B cell (primary cell): ENCODE measurements around the gene ATG4A. TPM values are rescaled to one million over a fixed set of nuclear protein-coding genes. Genes with fewer than 3 reads are reported as not detected.

Experiments
- ATAC-seq: fragments of 200-7000 bp; cut with Tn5 transposase; one replicate; pipeline ENCODE4 v1.10.0; 2021; ENCODE audit warnings: low read depth, mild to moderate bottlenecking, moderate number of reproducible peaks, moderate library complexity
- CTCF ChIA-PET: fragments of 350-600 bp; sonication (Branson Sonifier 250); formaldehyde crosslinking; loops from one replicate; lab custom pipeline; 2021; ENCODE audit warnings: antibody characterized with exemption, inconsistent platforms; lab: Charles Lee
- POLR2A ChIA-PET: fragments of 350-600 bp; sonication (Branson Sonifier 250); formaldehyde crosslinking; loops from one replicate; lab custom pipeline; 2021; ENCODE audit warnings: antibody characterized with exemption; lab: Charles Lee
- DNase-seq: peaks from one replicate; pipeline ENCODE4 v3.0.0; 2013
- H2AFZ ChIP-seq: 2 replicates; pipeline ENCODE4 v1.6.1; 2012; ENCODE audit warnings: mild to moderate bottlenecking, low read depth, low read length; ENCODE audit not compliant: insufficient read depth, poor library complexity, severe bottlenecking
- H3K27ac ChIP-seq, 2 donors: 1 replicate in 1 of 2; 2 replicates in 1 of 2; pipeline ENCODE4 v1.5.1; 2012 to 2013; ENCODE audit warnings: low read length in 2 of 2, mild to moderate bottlenecking in 2 of 2, moderate library complexity in 1 of 2
- H3K27me3 ChIP-seq, 4 experiments: fragments of 200-600 bp in 1 of 4; sonication (generic) in 1 of 4; replicated peaks in 1 of 4; 1 replicate in 2 of 4; 2 replicates in 2 of 4; pipeline versions ENCODE4 v1.6.1 to v1.7.0; 2013 to 2016; ENCODE audit warnings: low read length in 3 of 4, mild to moderate bottlenecking in 2 of 4, mixed read lengths in 1 of 4, moderate library complexity in 1 of 4; ENCODE audit not compliant: insufficient read depth in 4 of 4, control insufficient read depth in 3 of 4; ENCODE audit errors: control extremely low read depth in 1 of 4
- H3K36me3 ChIP-seq, 2 experiments: replicated peaks in 1 of 2; 1 replicate in 1 of 2; 2 replicates in 1 of 2; pipeline versions ENCODE4 v1.6.1 to v1.7.1; 2013; ENCODE audit warnings: low read length in 1 of 2; ENCODE audit not compliant: insufficient read depth in 2 of 2, control insufficient read depth in 1 of 2; ENCODE audit errors: control extremely low read depth in 1 of 2, extremely low read depth in 1 of 2
- H3K4me1 ChIP-seq, 2 donors: fragments of 200-600 bp in 1 of 2; sonication (generic) in 1 of 2; 1 replicate in 1 of 2; 2 replicates in 1 of 2; pipeline versions ENCODE4 v1.5.1 to v1.6.1; 2013 to 2017; ENCODE audit warnings: low read length in 2 of 2; ENCODE audit not compliant: control insufficient read depth in 2 of 2, insufficient read depth in 2 of 2
- H3K4me2 ChIP-seq: replicated peaks from 2 replicates; pipeline ENCODE3; 2012; ENCODE audit warnings: mild to moderate bottlenecking, low read depth, low read length; ENCODE audit not compliant: poor library complexity, severe bottlenecking
- H3K4me3 ChIP-seq, 5 experiments: fragments of 200-600 bp in 1 of 5; sonication (generic) in 1 of 5; 1 replicate in 3 of 5; 2 replicates in 2 of 5; pipeline versions ENCODE4 v1.5.1 to v1.7.0; 2011 to 2016; ENCODE audit warnings: low read length in 4 of 5, mild to moderate bottlenecking in 4 of 5, low read depth in 2 of 5, control low read depth in 1 of 5, moderate library complexity in 1 of 5; ENCODE audit not compliant: insufficient read depth in 1 of 5; ENCODE audit errors: control extremely low read depth in 1 of 5, extremely low read depth in 1 of 5
- H3K79me2 ChIP-seq: fragments of 200-600 bp; sonication (generic); one replicate; pipeline ENCODE4 v1.6.0; 2016; ENCODE audit warnings: low read length; ENCODE audit not compliant: control insufficient read depth, insufficient read depth
- H3K9ac ChIP-seq: fragments of 200-600 bp; sonication (generic); 2 replicates; pipeline ENCODE4 v1.6.1; 2017; ENCODE audit warnings: mild to moderate bottlenecking, low read length, moderate library complexity
- H3K9me3 ChIP-seq, 3 donors: one replicate each; pipeline versions ENCODE4 v1.6.1 to v1.7.1; 2013; ENCODE audit warnings: low read length in 2 of 3; ENCODE audit not compliant: control insufficient read depth in 2 of 3, insufficient read depth in 1 of 3; ENCODE audit errors: control extremely low read depth in 1 of 3
- H4K20me1 ChIP-seq: 2 replicates; pipeline ENCODE4 v1.6.0; 2012; ENCODE audit warnings: mild to moderate bottlenecking, low read length; ENCODE audit not compliant: insufficient read depth, control insufficient read depth, poor library complexity, severe bottlenecking
- H3K27ac Mint-ChIP-seq: one replicate; pipeline ENCODE4 v1.8.0; 2021; ENCODE audit warnings: mixed read lengths
- H3K27me3 Mint-ChIP-seq: one replicate; pipeline ENCODE4 v1.8.0; 2021; ENCODE audit warnings: mixed read lengths
- H3K4me1 Mint-ChIP-seq: one replicate; pipeline ENCODE4 v1.8.0; 2021; ENCODE audit warnings: mixed read lengths
- H3K4me3 Mint-ChIP-seq: one replicate; pipeline ENCODE4 v1.8.0; 2021; ENCODE audit warnings: mixed read lengths
- H3K9me3 Mint-ChIP-seq: one replicate; pipeline ENCODE4 v1.8.0; 2022; ENCODE audit warnings: mixed read lengths; ENCODE audit not compliant: insufficient read depth
- EZH2 ChIP-seq: IDR thresholded peaks from 2 replicates; pipeline ENCODE4 v1.6.1; 2012; ENCODE audit warnings: borderline replicate concordance, low read depth, mild to moderate bottlenecking, moderate library complexity, low read length; ENCODE audit not compliant: insufficient read depth, poor library complexity, severe bottlenecking
- intact Hi-C: fragments of 100-400 bp; cut with micrococcal nuclease; formaldehyde crosslinking; loops from one replicate; pipeline ENCODE4 v1.10.0; 2022
- polyA plus RNA-seq: library from polyadenylated mRNA; depleted of rRNA; stranded (reverse); fragments of >200 nt; gene quantifications from 2 replicates; pipeline ENCODE4 v1.2.3, GENCODE V29; 2012
- total RNA-seq, 2 donors: library from RNA; stranded (reverse); fragments of 120-200 nt in 1 of 2; gene quantifications; 1 replicate in 1 of 2; 2 replicates in 1 of 2; pipeline versions ENCODE4 v1.2.3 to v1.2.4, GENCODE V29; 2013 to 2022
- TF ChIP-seq, protein P1 (sequence below): fragments of 200-600 bp; IDR thresholded peaks from one replicate; pipeline ENCODE4 v1.8.0; 2022; ENCODE audit warnings: antibody characterized with exemption, mild to moderate bottlenecking

ATG4A gene
- total and polyA plus RNA-seq, 2 donors (not counting 1 experiment from before 2014, with no cell fraction given): 6.1 to 11.4 TPM

DNA sequence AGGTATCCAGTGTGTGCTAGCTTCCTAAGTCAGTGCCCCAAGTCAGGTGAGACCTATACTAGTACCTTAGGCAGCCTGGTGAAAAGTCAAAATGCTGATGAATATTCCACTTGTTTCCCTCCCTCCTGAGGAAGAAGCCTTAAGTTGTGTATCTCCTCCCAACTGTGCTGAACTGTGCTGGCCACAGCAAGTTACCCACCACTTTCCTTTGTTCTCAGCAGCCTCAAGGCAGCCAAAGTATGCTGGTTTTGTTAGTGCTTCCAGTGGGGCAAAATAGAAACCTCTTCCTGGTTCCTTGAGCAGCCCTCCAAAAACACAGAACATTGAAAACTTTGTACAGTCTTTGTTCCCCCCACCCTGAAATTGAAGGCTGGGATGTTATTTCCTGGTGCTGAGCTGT is 13.9 kb downstream of the ATG4A start:
- no peak overlapping the region for H3K4me2 ChIP-seq
- no peaks in the 10 kb centered on the region for H3K9me3 Mint-ChIP-seq
- peaks cover 9% of the 10 kb centered on the region for H3K79me2 ChIP-seq
- no peak for ATAC-seq
- TF ChIP-seq EZH2: no peak
- TF ChIP-seq, protein P1, sequence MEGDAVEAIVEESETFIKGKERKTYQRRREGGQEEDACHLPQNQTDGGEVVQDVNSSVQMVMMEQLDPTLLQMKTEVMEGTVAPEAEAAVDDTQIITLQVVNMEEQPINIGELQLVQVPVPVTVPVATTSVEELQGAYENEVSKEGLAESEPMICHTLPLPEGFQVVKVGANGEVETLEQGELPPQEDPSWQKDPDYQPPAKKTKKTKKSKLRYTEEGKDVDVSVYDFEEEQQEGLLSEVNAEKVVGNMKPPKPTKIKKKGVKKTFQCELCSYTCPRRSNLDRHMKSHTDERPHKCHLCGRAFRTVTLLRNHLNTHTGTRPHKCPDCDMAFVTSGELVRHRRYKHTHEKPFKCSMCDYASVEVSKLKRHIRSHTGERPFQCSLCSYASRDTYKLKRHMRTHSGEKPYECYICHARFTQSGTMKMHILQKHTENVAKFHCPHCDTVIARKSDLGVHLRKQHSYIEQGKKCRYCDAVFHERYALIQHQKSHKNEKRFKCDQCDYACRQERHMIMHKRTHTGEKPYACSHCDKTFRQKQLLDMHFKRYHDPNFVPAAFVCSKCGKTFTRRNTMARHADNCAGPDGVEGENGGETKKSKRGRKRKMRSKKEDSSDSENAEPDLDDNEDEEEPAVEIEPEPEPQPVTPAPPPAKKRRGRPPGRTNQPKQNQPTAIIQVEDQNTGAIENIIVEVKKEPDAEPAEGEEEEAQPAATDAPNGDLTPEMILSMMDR: no peak
- ChIA-PET CTCF (no interaction called here), POLR2A (no interaction called here)
- H4K20me1 ChIP-seq: no peaks in the 10 kb centered on the region
- H3K4me3 ChIP-seq: no peak overlapping the region
- H3K9ac ChIP-seq: no peak overlapping the region
- no peaks in the 10 kb centered on the region for H3K27me3 Mint-ChIP-seq
- H3K4me1 ChIP-seq: no peaks in the 10 kb centered on the region
- H2AFZ ChIP-seq: no peak overlapping the region
- no peak overlapping the region for H3K27ac Mint-ChIP-seq
- peaks cover 9% of the 10 kb centered on the region for H3K4me1 Mint-ChIP-seq
- no peaks in the 10 kb centered on the region for H3K9me3 ChIP-seq
- no peaks in the 10 kb centered on the region for H3K27me3 ChIP-seq
- no peak for DNase-seq
- no peak overlapping the region for H3K4me3 Mint-ChIP-seq
- intact Hi-C loops: no loop called here
- no peaks in the 10 kb centered on the region for H3K36me3 ChIP-seq
- H3K27ac ChIP-seq: no peak overlapping the region

DNA sequence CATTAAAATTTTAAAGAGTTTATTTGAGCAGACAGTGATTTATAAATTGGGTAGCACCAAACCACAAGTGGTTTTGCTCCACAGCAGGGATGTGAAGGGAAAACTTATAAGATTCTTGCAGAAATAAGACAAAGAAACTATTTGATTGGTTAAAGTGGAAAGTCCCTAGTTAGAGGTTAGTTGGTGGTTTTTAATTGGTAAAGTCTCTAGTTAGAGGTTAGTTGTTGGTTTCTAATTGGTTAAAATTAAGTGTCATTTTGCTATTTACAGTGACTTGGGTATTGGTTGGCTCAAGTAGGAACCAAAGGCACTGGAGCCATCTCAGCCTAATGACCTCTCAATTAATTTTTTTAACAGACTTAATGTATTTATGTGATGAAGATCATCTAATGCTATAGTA is 23.0 kb downstream of the ATG4A start:
- H3K9ac ChIP-seq: no peak overlapping the region
- Mint-ChIP-seq H3K27ac (no peak overlapping the region), H3K27me3 (no peaks in the 10 kb centered on the region), H3K9me3 (no peaks in the 10 kb centered on the region), H3K4me1 (peaks cover 8% of the 10 kb centered on the region), H3K4me3 (no peak overlapping the region)
- H3K4me2 ChIP-seq: no peak overlapping the region
- intact Hi-C loops: no loop called here
- ChIA-PET CTCF (no interaction called here), POLR2A (no interaction called here)
- H3K27ac ChIP-seq: no peak overlapping the region
- no peaks in the 10 kb centered on the region for H3K4me1 ChIP-seq
- H2AFZ ChIP-seq: no peak overlapping the region
- no peaks in the 10 kb centered on the region for H3K36me3 ChIP-seq
- no peak for TF ChIP-seq EZH2
- TF ChIP-seq, protein P1: no peak
- no peaks in the 10 kb centered on the region for H3K9me3 ChIP-seq
- no peak for ATAC-seq
- peaks cover 6% of the 10 kb centered on the region for H3K79me2 ChIP-seq
- no peak for DNase-seq
- no peaks in the 10 kb centered on the region for H3K27me3 ChIP-seq
- H3K4me3 ChIP-seq: no peak overlapping the region
- H4K20me1 ChIP-seq: no peaks in the 10 kb centered on the region
